ENCODE data around the gene XYLT1.

The XYLT1 gene

GRCh38 chr16:17231972-17232371 is 238.8 kb downstream of the XYLT1 start:
- no peaks in the 10 kb centered on the region for H3K9me3 ChIP-seq (ENCODE audit: control insufficient read depth, insufficient read depth, low read depth, low read length)
- no peak overlapping the region for H3K27ac ChIP-seq (ENCODE audit: extremely low read depth, low read depth, low read length)
- TF ChIP-seq PRDM10 (tag by site-specific recombination; IDR thresholded peaks at IDR 0.05) (no peak), ZBTB49 (tag by site-specific recombination; IDR thresholded peaks at IDR 0.05; ENCODE audit: low read depth) (no peak), SCRT2 (tag by site-specific recombination; IDR thresholded peaks at IDR 0.05) (no peak), YY2 (tag by site-specific recombination; IDR thresholded peaks at IDR 0.05) (no peak), ZSCAN23 (tag by site-specific recombination; IDR thresholded peaks at IDR 0.05) (no peak), GLIS2 (tag by site-specific recombination; IDR thresholded peaks at IDR 0.05) (no peak), ZNF404 (tag by site-specific recombination; IDR thresholded peaks at IDR 0.05) (no peak), ZNF837 (tag by site-specific recombination; IDR thresholded peaks at IDR 0.05) (no peak), PRDM2 (tag by site-specific recombination; IDR thresholded peaks at IDR 0.05; ENCODE audit: borderline replicate concordance) (no peak), ZNF48 (tag by site-specific recombination; IDR thresholded peaks at IDR 0.05) (no peak), ZNF521 (tag by site-specific recombination; IDR thresholded peaks at IDR 0.05) (no peak), ZNF341 (tag by site-specific recombination; IDR thresholded peaks at IDR 0.05; ENCODE audit: low read depth) (no peak), ZNF426 (tag by site-specific recombination; IDR thresholded peaks at IDR 0.05) (no peak), ZNF155 (tag by site-specific recombination; IDR thresholded peaks at IDR 0.05) (no peak), ZNF707 (tag by site-specific recombination; IDR thresholded peaks at IDR 0.05) (no peak), ZNF449 (tag by site-specific recombination; IDR thresholded peaks at IDR 0.05) (no peak)
- no peaks in the 10 kb centered on the region for H3K36me3 ChIP-seq (ENCODE audit: control insufficient read depth in 2 of 2, insufficient read depth in 1 of 2, low read length in 2 of 2)
- CTCF ChIA-PET: no interaction called here
- no peak overlapping the region for H3K4me3 ChIP-seq (ENCODE audit: low read depth, low read length)
- POLR2A ChIA-PET: no interaction called here
- no peaks in the 10 kb centered on the region for H3K4me1 ChIP-seq (ENCODE audit: control insufficient read depth, insufficient read depth, low read length)

All from HEK293 (cell line).